H1 (cell line): ENCODE measurements around the gene NDUFA7. TPM values are rescaled to one million over a fixed set of nuclear protein-coding genes. Genes with fewer than 3 reads are reported as not detected.

ENCODE experiments used
- CTCF ChIA-PET: fragments of 300-600 bp; sonication (Branson Sonifier 250); formaldehyde crosslinking; loops from one replicate; lab custom pipeline; 2021; ENCODE audit not compliant: partially characterized antibody; lab: Charles Lee
- POLR2A ChIA-PET: fragments of 300-600 bp; sonication (Branson Sonifier 250); formaldehyde crosslinking; loops from one replicate; lab custom pipeline; 2021; ENCODE audit warnings: inconsistent platforms; ENCODE audit not compliant: partially characterized antibody; lab: Charles Lee
- DNase-seq, 2 experiments: peaks; one replicate each; pipeline versions ENCODE4 v3.0.0 to v3.0.0-alpha.2; 2010 to 2022; ENCODE audit warnings: low spot score in 2 of 2, low read depth in 1 of 2, mixed read lengths in 1 of 2
- FAIRE-seq: peaks from 2 replicates; lab custom pipeline; 2011; peaks lifted over from hg19 to GRCh38; lab: Jason Lieb, UNC
- H2AFZ ChIP-seq: 2 replicates; pipeline ENCODE4 v1.8.1; 2012; ENCODE audit warnings: low read length, inconsistent platforms
- H2AK5ac ChIP-seq: 2 replicates; pipeline ENCODE4 v1.6.1; 2013; ENCODE audit warnings: low read depth, low read length
- H2BK120ac ChIP-seq: replicated peaks from 2 replicates; pipeline ENCODE3; 2013; ENCODE audit warnings: low read depth, low read length, inconsistent platforms
- H2BK12ac ChIP-seq: 2 replicates; pipeline ENCODE4 v1.6.1; 2013; ENCODE audit warnings: low read depth, low read length
- H2BK15ac ChIP-seq: 2 replicates; pipeline ENCODE4 v1.6.1; 2013; ENCODE audit warnings: low read length
- H2BK20ac ChIP-seq: 2 replicates; pipeline ENCODE4 v1.6.1; 2013; ENCODE audit warnings: low read length
- H2BK5ac ChIP-seq: 2 replicates; pipeline ENCODE4 v1.6.1; 2013; ENCODE audit warnings: low read depth, low read length
- H3K14ac ChIP-seq: 2 replicates; pipeline ENCODE4 v1.6.1; 2013; ENCODE audit warnings: inconsistent platforms; ENCODE audit not compliant: insufficient read length
- H3K18ac ChIP-seq: 2 replicates; pipeline ENCODE4 v1.6.1; 2013; ENCODE audit warnings: low read length; ENCODE audit errors: extremely low read depth
- H3K23ac ChIP-seq: 2 replicates; pipeline ENCODE4 v1.6.1; 2013; ENCODE audit warnings: inconsistent platforms; ENCODE audit not compliant: insufficient read length
- H3K23me2 ChIP-seq: 2 replicates; pipeline ENCODE4 v1.6.1; 2013; ENCODE audit warnings: low read depth, low read length
- H3K27ac ChIP-seq: 2 replicates; pipeline ENCODE4 v1.6.1; 2011; ENCODE audit warnings: low read depth, low read length, inconsistent platforms
- H3K27me3 ChIP-seq, 4 experiments: replicated peaks in 1 of 4; 1 replicate in 1 of 4; 2 replicates in 3 of 4; pipeline versions ENCODE4 v1.6.1 to v1.8.1; 2011 to 2013; ENCODE audit warnings: low read length in 3 of 4, mild to moderate bottlenecking in 3 of 4, inconsistent platforms in 2 of 4, mixed read lengths in 2 of 4, moderate library complexity in 1 of 4; ENCODE audit not compliant: control insufficient read depth in 3 of 4, insufficient read depth in 3 of 4; ENCODE audit errors: extremely low read depth in 1 of 4
- H3K36me3 ChIP-seq, 4 experiments: 2 replicates each; pipeline versions ENCODE4 v1.6.1 to v1.8.1; 2011 to 2013; ENCODE audit warnings: mild to moderate bottlenecking in 4 of 4, low read length in 3 of 4, moderate library complexity in 2 of 4, control low read depth in 1 of 4, inconsistent platforms in 1 of 4; ENCODE audit not compliant: insufficient read depth in 4 of 4, control insufficient read depth in 2 of 4
- H3K4ac ChIP-seq: replicated peaks from 2 replicates; pipeline ENCODE3; 2013; ENCODE audit warnings: low read length, low read depth, mixed read lengths, inconsistent platforms; ENCODE audit not compliant: insufficient read length
- H3K4me1 ChIP-seq, 4 experiments: replicated peaks in 1 of 4; 1 replicate in 1 of 4; 2 replicates in 3 of 4; pipeline versions ENCODE4 v1.6.1 to v1.8.1; 2011 to 2013; ENCODE audit warnings: low read length in 3 of 4, inconsistent platforms in 2 of 4, mixed read lengths in 1 of 4; ENCODE audit not compliant: insufficient read depth in 4 of 4, control insufficient read depth in 3 of 4
- H3K4me2 ChIP-seq, 2 experiments: 2 replicates each; pipeline versions ENCODE4 v1.6.1 to v1.8.1; 2011 to 2013; ENCODE audit warnings: low read depth in 2 of 2, low read length in 2 of 2, control low read depth in 1 of 2, inconsistent platforms in 1 of 2, mild to moderate bottlenecking in 1 of 2; ENCODE audit not compliant: insufficient read depth in 1 of 2
- H3K4me3 ChIP-seq, 4 experiments: fragments of 200-600, 300-600 bp in 1 of 4; sonication (generic), shearing (Covaris generic), sonication (Bioruptor Twin) in 1 of 4; 2 replicates each; pipeline versions ENCODE4 v1.5.1 to v1.8.1; 2011 to 2016; ENCODE audit warnings: low read length in 4 of 4, low read depth in 3 of 4, control low read depth in 2 of 4, inconsistent platforms in 2 of 4, mild to moderate bottlenecking in 2 of 4, mixed read lengths in 1 of 4, moderate library complexity in 1 of 4; ENCODE audit not compliant: insufficient read depth in 2 of 4; ENCODE audit errors: extremely low read depth in 1 of 4
- H3K56ac ChIP-seq: replicated peaks from 2 replicates; pipeline ENCODE3; 2013; ENCODE audit warnings: low read depth, mild to moderate bottlenecking, mixed read lengths, low read length, inconsistent platforms; ENCODE audit not compliant: insufficient read length
- H3K79me1 ChIP-seq: 2 replicates; pipeline ENCODE4 v1.6.1; 2013; ENCODE audit warnings: low read depth, low read length, control low read depth
- H3K79me2 ChIP-seq, 2 experiments: 2 replicates each; pipeline versions ENCODE4 v1.6.1 to v1.8.1; 2012 to 2013; ENCODE audit warnings: low read length in 2 of 2, mild to moderate bottlenecking in 2 of 2, inconsistent platforms in 1 of 2; ENCODE audit not compliant: insufficient read depth in 2 of 2, control insufficient read depth in 1 of 2
- H3K9ac ChIP-seq, 4 experiments: replicated peaks in 1 of 4; 1 replicate in 1 of 4; 2 replicates in 3 of 4; pipeline versions ENCODE4 v1.6.1 to v1.8.1; 2011 to 2013; ENCODE audit warnings: low read depth in 3 of 4, low read length in 3 of 4, control low read depth in 2 of 4, mild to moderate bottlenecking in 2 of 4, moderate library complexity in 2 of 4, inconsistent platforms in 1 of 4; ENCODE audit errors: extremely low read depth in 1 of 4
- H3K9me3 ChIP-seq, 2 experiments: 2 replicates each; pipeline versions ENCODE4 v1.6.1 to v1.8.1; 2012 to 2013; ENCODE audit warnings: mild to moderate bottlenecking in 2 of 2, moderate library complexity in 2 of 2, control low read depth in 1 of 2, inconsistent platforms in 1 of 2, low read depth in 1 of 2, low read length in 1 of 2, mixed read lengths in 1 of 2; ENCODE audit not compliant: insufficient read depth in 2 of 2
- H4K20me1 ChIP-seq, 2 experiments: replicated peaks in 1 of 2; 2 replicates each; pipeline versions ENCODE3 to v1.8.1; 2011 to 2013; ENCODE audit warnings: inconsistent platforms in 2 of 2, low read length in 2 of 2, mild to moderate bottlenecking in 1 of 2; ENCODE audit not compliant: insufficient read depth in 2 of 2, control insufficient read depth in 1 of 2
- H4K5ac ChIP-seq: 2 replicates; pipeline ENCODE4 v1.6.1; 2013; ENCODE audit warnings: low read length, low read depth, mixed read lengths, inconsistent platforms; ENCODE audit not compliant: insufficient read length
- H4K8ac ChIP-seq: 2 replicates; pipeline ENCODE4 v1.8.0; 2013; ENCODE audit warnings: mild to moderate bottlenecking, moderate library complexity, low read length, inconsistent platforms; ENCODE audit not compliant: insufficient read depth; ENCODE audit errors: extremely low read depth
- H4K91ac ChIP-seq: replicated peaks from 2 replicates; pipeline ENCODE3; 2013; ENCODE audit warnings: low read length, mixed read lengths, inconsistent platforms; ENCODE audit not compliant: insufficient read length
- EZH2 ChIP-seq: fragments of 200-600 bp; sonication (generic); IDR thresholded peaks from 2 replicates; pipeline ENCODE4 v1.7.1; 2012; ENCODE audit warnings: low read depth, mild to moderate bottlenecking, moderate library complexity, low read length, inconsistent platforms; ENCODE audit not compliant: severe bottlenecking
- GABPA ChIP-seq: IDR thresholded peaks from 2 replicates; pipeline ENCODE4 v1.6.1; 2011; ENCODE audit warnings: mild to moderate bottlenecking, low read length, moderate library complexity, borderline replicate concordance; ENCODE audit not compliant: insufficient read depth
- NRF1 ChIP-seq: IDR thresholded peaks from 2 replicates; pipeline ENCODE4 v1.6.1; 2011; ENCODE audit warnings: mild to moderate bottlenecking, low read depth, low read length, improper control_type of control experiment
- SP1 ChIP-seq: IDR thresholded peaks from 2 replicates; pipeline ENCODE4 v1.6.1; 2011; ENCODE audit warnings: low read depth, low read length
- TAF1 ChIP-seq: IDR thresholded peaks from 2 replicates; pipeline ENCODE4 v1.6.1; 2011; ENCODE audit warnings: mild to moderate bottlenecking, low read depth, low read length
- TBP ChIP-seq: IDR thresholded peaks from 2 replicates; pipeline ENCODE4 v1.6.1; 2011; ENCODE audit warnings: low read depth, low read length, improper control_type of control experiment
- YY1 ChIP-seq: IDR thresholded peaks from 2 replicates; pipeline ENCODE4 v1.6.1; 2011; ENCODE audit warnings: low read depth, mild to moderate bottlenecking, low read length
- ZNF274 ChIP-seq: IDR thresholded peaks from 2 replicates; pipeline ENCODE4 v1.7.0; 2012; ENCODE audit warnings: low read length, borderline replicate concordance; ENCODE audit errors: extremely low read depth
- WGBS, 2 experiments: shearing (Covaris generic) in 1 of 2; methylation state at CpG; one replicate each; pipeline versions ENCODE4 v1.1.6 to v1.1.7; 2013 to 2015; ENCODE audit warnings: low lambda C conversion rate in 2 of 2, mixed read lengths in 2 of 2, inconsistent platforms in 1 of 2, low coverage in 1 of 2, missing lambda C conversion rate in 1 of 2; ENCODE audit not compliant: insufficient replicate concordance in 2 of 2, insufficient coverage in 1 of 2, insufficient read length in 1 of 2; ENCODE audit errors: extremely low coverage in 1 of 2, missing lambda C conversion rate in 1 of 2; 5-methylcytosine and 5-hydroxymethylcytosine counted together
- polyA plus RNA-seq, 7 experiments: library from polyadenylated mRNA; depleted of rRNA in 3 of 7; stranded (reverse) in 5 of 7; unstranded in 2 of 7; fragments of >200 nt in 5 of 7; fragments of 200-250 nt in 2 of 7; gene quantifications; 1 replicate in 5 of 7; 2 replicates in 1 of 7; 4 replicates in 1 of 7; pipeline versions ENCODE4 v1.2.1 to v1.2.3, GENCODE V29; 2011 to 2013; ENCODE audit warnings: missing spikeins in 2 of 7, mixed read lengths in 2 of 7
- total RNA-seq: library from RNA; stranded (reverse); fragmentation: NEBNext Ultra II Directional; extraction: Animal tissue kit (Norgen Biotek cat#: 25700); gene quantifications from 2 replicates; pipeline ENCODE4 v1.2.1, GENCODE V29; 2021
- TF ChIP-seq, protein P1 (sequence below): IDR thresholded peaks from 2 replicates; pipeline ENCODE4 v1.6.1; 2012; ENCODE audit warnings: inconsistent platforms

NDUFA7 gene
- total and polyA plus RNA-seq, 2 of the 8 experiments (the other 6 are each of a cell fraction or from before 2014, with no cell fraction given), result 54.4 to 286 TPM

DNA sequence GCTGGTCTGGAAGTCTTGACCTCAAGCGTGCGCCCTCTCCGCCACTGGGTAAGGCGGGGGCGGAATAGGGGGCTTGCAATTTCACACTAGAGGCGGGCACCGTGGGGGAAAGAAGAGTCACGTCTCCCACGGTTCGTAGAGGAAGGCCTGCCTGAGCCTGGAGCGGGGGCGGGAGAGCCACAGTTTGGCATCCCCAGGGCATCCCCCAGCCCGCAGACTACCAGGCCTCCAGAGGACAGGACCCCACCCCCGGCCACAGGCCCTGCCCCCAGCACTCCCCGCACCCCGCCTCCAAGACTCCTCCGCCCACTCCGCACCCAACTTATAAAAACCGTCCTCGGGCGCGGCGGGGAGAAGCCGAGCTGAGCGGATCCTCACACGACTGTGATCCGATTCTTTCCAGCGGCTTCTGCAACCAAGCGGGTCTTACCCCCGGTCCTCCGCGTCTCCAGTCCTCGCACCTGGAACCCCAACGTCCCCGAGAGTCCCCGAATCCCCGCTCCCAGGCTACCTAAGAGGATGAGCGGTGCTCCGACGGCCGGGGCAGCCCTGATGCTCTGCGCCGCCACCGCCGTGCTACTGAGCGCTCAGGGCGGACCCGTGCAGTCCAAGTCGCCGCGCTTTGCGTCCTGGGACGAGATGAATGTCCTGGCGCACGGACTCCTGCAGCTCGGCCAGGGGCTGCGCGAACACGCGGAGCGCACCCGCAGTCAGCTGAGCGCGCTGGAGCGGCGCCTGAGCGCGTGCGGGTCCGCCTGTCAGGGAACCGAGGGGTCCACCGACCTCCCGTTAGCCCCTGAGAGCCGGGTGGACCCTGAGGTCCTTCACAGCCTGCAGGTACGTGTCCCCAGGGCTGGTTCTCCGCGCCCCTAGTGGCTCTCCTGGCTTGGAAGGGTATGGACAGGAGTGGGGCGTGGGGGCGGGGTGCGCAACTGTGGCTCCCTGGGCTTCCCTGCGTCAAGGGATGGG, 42.9 kb upstream of the NDUFA7 start, which contains the start of gene ANGPTL4:
TSS of gene ANGPTL4 (plus strand) at position 353 of the 969 bp plus-strand sequence. CDS start at position 520, 167 bp downstream.
- no peaks in the 10 kb centered on the region for H3K79me2 ChIP-seq
- 0 out of 2 replicates have a peak within 1 kb of the TSS, but pooled peaks have one; percentile 39 for H2BK12ac ChIP-seq
- H3K4ac ChIP-seq, result peak within 1 kb of the TSS; percentile 91
- H3K79me1 ChIP-seq, result no peaks in the 10 kb centered on the region; the same call in 1 of the 2 replicates
- no peak for FAIRE-seq
- H3K9ac ChIP-seq, result peak within 1 kb of the TSS in 1 of 4 experiments; percentile 56; a peak in 4 of 7 replicates
- WGBS, 2 experiments, result 3% methylated on average over 61 of the region's 81 CpGs; no CpG with 5 or more reads in 1 of the 2 experiments
- 0 out of 2 replicates have a peak within 1 kb of the TSS, but pooled peaks have one; percentile 1 for H2BK20ac ChIP-seq
- H3K23me2 ChIP-seq, result peaks cover 18% of the 10 kb centered on the region; the same call in 1 of the 2 replicates
- H3K14ac ChIP-seq, result no peak within 1 kb of the TSS
- no peaks in the 10 kb centered on the region for H4K20me1 ChIP-seq
- ChIA-PET CTCF (interaction anchor here (0.7 to 5.6 kb wide), 13 partner anchors 10 to 215 kb away, joined by 3 to 57 read pairs (median 5); partner anchors contain the start of gene KANK3), POLR2A (interaction anchor here (0.8 to 9.2 kb wide), 9 partner anchors 10 to 103 kb away, joined by 3 to 71 read pairs (median 4); partner anchors contain the start of genes NDUFA7 and RAB11B)
- 0 out of 2 replicates have a peak within 1 kb of the TSS, but pooled peaks have one; percentile 16 for H2BK5ac ChIP-seq
- peak in 1 of 2 experiments; percentile 85 for DNase-seq
- peak within 1 kb of the TSS; percentile 65 for H4K8ac ChIP-seq
- peak within 1 kb of the TSS; percentile 9 for H3K18ac ChIP-seq
- H3K4me2 ChIP-seq, result peak within 1 kb of the TSS; percentile 93 to 96
- H2AK5ac ChIP-seq, result no peak within 1 kb of the TSS
- H4K91ac ChIP-seq, result no peak within 1 kb of the TSS
- H3K27me3 ChIP-seq, result peaks cover 0 to 26% (median 18%) of the 10 kb centered on the region in 4 experiments; a peak in 6 of 7 replicates
- H3K23ac ChIP-seq, result no peak within 1 kb of the TSS
- no peak within 1 kb of the TSS for H3K56ac ChIP-seq
- peaks cover 0 to 15% (median 8%) of the 10 kb centered on the region in 4 experiments; a peak in 6 of 7 replicates for H3K4me1 ChIP-seq
- peak within 1 kb of the TSS; percentile 49 to 69 (median 58) for H3K4me3 ChIP-seq
- no peak within 1 kb of the TSS for H3K27ac ChIP-seq
- H4K5ac ChIP-seq, result peak within 1 kb of the TSS; percentile 3
- H2BK120ac ChIP-seq, result peak within 1 kb of the TSS; percentile 44
- H3K9me3 ChIP-seq, result no peaks in the 10 kb centered on the region
- no peak within 1 kb of the TSS for H2BK15ac ChIP-seq
- H3K36me3 ChIP-seq, result no peaks in the 10 kb centered on the region
- H2AFZ ChIP-seq, result peak within 1 kb of the TSS; percentile 30
- TF ChIP-seq ZNF274, result no peak
- TF ChIP-seq, protein P1, sequence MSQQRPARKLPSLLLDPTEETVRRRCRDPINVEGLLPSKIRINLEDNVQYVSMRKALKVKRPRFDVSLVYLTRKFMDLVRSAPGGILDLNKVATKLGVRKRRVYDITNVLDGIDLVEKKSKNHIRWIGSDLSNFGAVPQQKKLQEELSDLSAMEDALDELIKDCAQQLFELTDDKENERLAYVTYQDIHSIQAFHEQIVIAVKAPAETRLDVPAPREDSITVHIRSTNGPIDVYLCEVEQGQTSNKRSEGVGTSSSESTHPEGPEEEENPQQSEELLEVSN, result 0 out of 2 replicates have a peak, but pooled peaks have one; percentile 62
- no peak for TF ChIP-seq YY1
- 0 out of 2 replicates have a peak, but pooled peaks have one; percentile 38 for TF ChIP-seq TAF1
- no peak for TF ChIP-seq SP1
- no peak for TF ChIP-seq NRF1
- TF ChIP-seq EZH2, result no peak
- TF ChIP-seq TBP, result peak; percentile 55; the same call in 1 of the 2 replicates
- 0 out of 2 replicates have a peak, but pooled peaks have one; percentile 36 for TF ChIP-seq GABPA
